Neural progenitor cell (in vitro differentiated cells): Measurements from ENCODE around the gene HSPB6.

Experiments used
- CTCF ChIP-seq: fragments of 200-600 bp; sonication (generic); IDR thresholded peaks from 2 replicates; pipeline ENCODE4 v1.5.1; 2017; ENCODE audit warnings: antibody characterized with exemption, mild to moderate bottlenecking
- EZH2phosphoT487 ChIP-seq: fragments of 200-600 bp; sonication (generic); IDR thresholded peaks from 2 replicates; pipeline ENCODE4 v1.6.1; 2017; ENCODE audit warnings: antibody characterized with exemption

DNA sequence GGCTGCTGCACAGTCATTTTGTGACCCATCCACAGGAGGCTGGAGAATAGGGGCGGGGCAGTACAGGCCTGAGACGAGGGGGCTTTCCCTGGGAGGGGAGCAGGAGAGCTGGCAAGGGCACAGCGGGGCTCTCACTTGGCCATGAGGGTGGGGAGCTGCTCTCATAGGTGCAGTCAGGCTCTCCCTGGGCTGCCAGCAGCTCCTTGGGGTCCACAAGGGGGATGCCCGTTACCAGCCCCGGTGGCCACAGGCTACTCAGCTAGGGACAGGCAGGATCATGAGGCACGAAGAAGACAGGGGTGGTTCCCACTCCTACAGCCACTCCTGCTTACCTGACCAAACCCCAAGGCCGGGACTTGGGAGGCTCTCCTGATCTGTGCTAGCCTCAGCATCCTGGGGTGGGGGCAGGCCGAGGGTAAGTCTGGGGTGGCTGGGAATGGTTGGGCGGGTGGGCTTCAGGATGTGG, 35.0 kb upstream of the HSPB6 start:
- TF ChIP-seq CTCF (no peak), EZH2phosphoT487 (no peak)
